ENCODE results near the gene PELI1. TPM values are rescaled to one million over a fixed set of nuclear protein-coding genes. Genes with fewer than 3 reads are reported as not detected.

The PELI1 gene
- total RNA-seq, 3 donors from 2014 or later, result 31.8 to 51.7 (median 40.6) TPM

GRCh38 chr2:64143169-64144056 lies 807 bp downstream of the PELI1 start:
- Histone ChIP-seq H3K4me1 (peaks cover 0 to 4% of the 10 kb centered on the region in 2 donors), H3K27ac (peak overlapping the region; percentile 99 to 100), H3K27me3 (no peaks in the 10 kb centered on the region), H3K4me3 (peak overlapping the region; percentile 90 to 99 (median 93)), H3K9me3 (no peaks in the 10 kb centered on the region), H3K36me3 (no peaks in the 10 kb centered on the region)
- intact Hi-C loops (cut with DNase I; ENCODE audit: low total_unique reads), result no loop called here
- TF ChIP-seq CTCF (IDR thresholded peaks at IDR 0.05) (no peak), POLR2AphosphoS5 (IDR thresholded peaks at IDR 0.05) (no peak), POLR2A (IDR thresholded peaks at IDR 0.05) (no peak)
- no peak for DNase-seq (ENCODE audit: low spot score in 2 of 2)

DNA sequence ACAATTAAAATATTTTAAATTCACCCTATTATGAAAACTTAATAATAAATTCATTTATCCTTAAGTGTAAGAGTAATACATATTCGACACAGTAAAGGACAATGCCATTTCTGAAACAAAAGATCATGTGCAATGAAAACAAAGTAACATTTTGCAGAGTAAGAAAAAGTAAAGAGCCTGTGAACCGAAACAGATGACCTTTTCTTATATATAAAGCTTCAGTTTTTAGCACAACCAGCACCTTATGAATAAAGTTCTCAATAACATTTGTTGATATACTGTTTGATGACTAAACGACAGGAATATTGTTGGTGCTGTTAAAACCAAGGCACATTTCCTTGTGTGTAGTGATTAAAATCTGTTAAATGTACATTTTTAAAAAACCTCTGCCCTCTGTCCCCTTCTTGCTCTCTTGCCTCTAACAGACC lies 1.5 kb downstream of the PELI1 start:
- Histone ChIP-seq H3K27ac (peak overlapping the region; percentile 99 to 100), H3K4me3 (peak overlapping the region; percentile 90 to 99 (median 93)), H3K9me3 (no peaks in the 10 kb centered on the region), H3K27me3 (no peaks in the 10 kb centered on the region), H3K4me1 (peaks cover 0 to 4% of the 10 kb centered on the region in 2 donors), H3K36me3 (no peaks in the 10 kb centered on the region)
- DNase-seq (ENCODE audit: low spot score in 2 of 2), result no peak
- intact Hi-C loops (cut with DNase I; ENCODE audit: low total_unique reads), result no loop called here
- TF ChIP-seq POLR2AphosphoS5 (IDR thresholded peaks at IDR 0.05) (no peak), CTCF (IDR thresholded peaks at IDR 0.05) (no peak), POLR2A (IDR thresholded peaks at IDR 0.05) (no peak)

DNA sequence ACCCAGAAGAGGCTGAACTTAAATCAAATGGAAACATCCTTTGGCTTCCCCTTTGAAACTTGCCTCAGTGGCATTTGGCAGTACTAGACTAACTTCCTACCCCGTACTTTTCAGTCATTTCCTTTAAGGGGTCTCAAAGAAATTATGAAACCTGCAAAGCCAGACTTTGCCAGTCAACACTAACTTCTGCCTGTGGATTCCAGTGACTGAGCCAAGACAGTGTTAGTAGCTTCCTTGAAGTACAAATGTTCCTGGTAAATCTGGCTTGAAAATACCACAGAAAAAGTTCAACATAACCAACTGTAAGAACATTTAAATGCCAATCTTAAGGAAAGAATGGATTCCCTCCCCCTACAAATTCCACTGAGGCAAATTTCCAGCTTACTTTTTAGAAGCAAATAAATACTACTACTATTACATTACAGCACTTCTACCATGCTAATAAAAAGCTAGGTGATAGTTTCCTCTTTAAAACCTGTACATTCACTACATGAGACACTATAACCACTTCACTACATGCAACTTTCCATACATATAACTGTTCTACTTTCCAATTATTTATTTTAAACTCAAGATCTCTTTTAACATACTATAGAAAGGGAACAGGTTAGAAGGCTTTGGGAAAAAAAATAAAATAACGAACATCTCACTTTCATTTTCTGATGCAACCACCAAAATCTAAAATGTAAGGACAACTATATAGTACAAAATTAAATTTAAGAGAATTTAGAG lies 2.4 kb downstream of the PELI1 start:
- no peaks in the 10 kb centered on the region for H3K36me3 ChIP-seq
- H3K4me1 ChIP-seq, result peaks cover 3 to 4% of the 10 kb centered on the region in 2 donors
- H3K27ac ChIP-seq, result peak overlapping the region; percentile 52 to 99
- intact Hi-C loops (cut with DNase I; ENCODE audit: low total_unique reads), result no loop called here
- peak overlapping the region; percentile 90 to 99 (median 93) for H3K4me3 ChIP-seq
- DNase-seq (ENCODE audit: low spot score in 2 of 2), result no peak
- H3K9me3 ChIP-seq, result no peaks in the 10 kb centered on the region
- no peak for TF ChIP-seq CTCF (IDR thresholded peaks at IDR 0.05)
- no peak for TF ChIP-seq POLR2A (IDR thresholded peaks at IDR 0.05)
- TF ChIP-seq POLR2AphosphoS5 (IDR thresholded peaks at IDR 0.05), result no peak
- H3K27me3 ChIP-seq, result no peaks in the 10 kb centered on the region

DNA sequence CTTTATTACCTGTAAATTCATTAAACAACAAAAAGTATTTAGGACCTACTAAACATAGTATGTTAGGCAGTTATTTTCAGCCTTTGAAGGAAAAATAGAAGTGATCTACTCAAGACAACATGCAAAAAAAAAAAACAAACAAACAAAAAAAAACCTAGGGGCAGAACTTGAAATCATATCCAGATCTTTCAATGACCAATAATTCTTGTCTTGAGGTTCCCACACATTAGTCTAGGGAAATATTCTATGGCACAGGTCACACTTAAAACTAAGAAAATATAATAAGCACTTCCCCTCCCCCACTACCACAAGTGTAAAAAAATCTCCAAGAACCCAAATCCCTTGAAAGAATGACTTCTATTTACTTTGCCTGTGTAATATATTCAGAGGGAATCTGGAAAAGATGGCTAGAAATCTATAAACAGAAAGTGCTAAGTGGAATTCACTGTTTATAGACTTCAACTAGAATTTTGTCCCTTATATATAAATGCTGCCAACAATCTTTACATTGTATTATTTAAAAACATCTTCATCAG lies 3.5 kb downstream of the PELI1 start:
- Histone ChIP-seq H3K4me1 (peaks cover 3 to 4% of the 10 kb centered on the region in 2 donors), H3K4me3 (peak overlapping the region in 2 of 3 donors; percentile 93 to 99), H3K27me3 (no peaks in the 10 kb centered on the region), H3K36me3 (no peaks in the 10 kb centered on the region), H3K27ac (peak overlapping the region; percentile 22 to 99), H3K9me3 (no peaks in the 10 kb centered on the region)
- no peak for DNase-seq (ENCODE audit: low spot score in 2 of 2)
- no peak for TF ChIP-seq POLR2AphosphoS5 (IDR thresholded peaks at IDR 0.05)
- TF ChIP-seq POLR2A (IDR thresholded peaks at IDR 0.05), result no peak
- TF ChIP-seq CTCF (IDR thresholded peaks at IDR 0.05), result no peak
- intact Hi-C loops (cut with DNase I; ENCODE audit: low total_unique reads), result no loop called here

Measured in breast epithelium (tissue), 4 donors.